BJ (cell line): Measurements from ENCODE around the gene KCNT2. TPM values are rescaled to one million over a fixed set of nuclear protein-coding genes. Genes with fewer than 3 reads are reported as not detected.

Experiments
- CTCF ChIA-PET: fragments of 350-600 bp; formaldehyde crosslinking; extraction: SDS; loops from one replicate; lab custom pipeline; 2021; ENCODE audit warnings: antibody characterized with exemption, inconsistent platforms; lab: Yijun Ruan, JAX
- POLR2A ChIA-PET: fragments of 300-600 bp; sonication (Branson Sonifier 250); formaldehyde crosslinking; extraction: SDS; loops from one replicate; lab custom pipeline; 2021; ENCODE audit warnings: antibody characterized with exemption; lab: Charles Lee
- DNase-seq: peaks from one replicate; pipeline ENCODE4 v3.0.0-alpha.2; 2011; ENCODE audit warnings: low read depth
- H3K27me3 ChIP-seq: 2 replicates; pipeline ENCODE4 v1.6.0; 2011; ENCODE audit warnings: low read length; ENCODE audit not compliant: control insufficient read depth, insufficient read depth
- H3K36me3 ChIP-seq: 2 replicates; pipeline ENCODE4 v1.5.1; 2011; ENCODE audit warnings: low read length; ENCODE audit not compliant: control insufficient read depth, insufficient read depth
- H3K4me3 ChIP-seq: 2 replicates; pipeline ENCODE4 v1.5.1; 2011; ENCODE audit warnings: low read depth, mild to moderate bottlenecking, control low read depth, low read length
- CTCF ChIP-seq: IDR thresholded peaks from 2 replicates; pipeline ENCODE4 v1.5.1; 2011; ENCODE audit warnings: low read depth, mild to moderate bottlenecking, control low read depth, inconsistent platforms, low read length, moderate library complexity; ENCODE audit not compliant: insufficient read depth
- polyA plus RNA-seq: library from polyadenylated mRNA; depleted of rRNA; stranded (reverse); fragments of >200 nt; gene quantifications from 2 replicates; pipeline ENCODE4 v1.2.3, GENCODE V29; 2011; rRNA removed
- small RNA-seq: library from RNA; depleted of rRNA; stranded (forward); fragments of <200 nt; gene quantifications from one replicate; pipeline ENCODE3, GENCODE V24; 2012; ENCODE audit warnings: low replicate concordance, low read depth; ENCODE audit not compliant: insufficient read length

KCNT2 gene
- polyA plus RNA-seq, 1 experiment = 0.66 TPM

DNA sequence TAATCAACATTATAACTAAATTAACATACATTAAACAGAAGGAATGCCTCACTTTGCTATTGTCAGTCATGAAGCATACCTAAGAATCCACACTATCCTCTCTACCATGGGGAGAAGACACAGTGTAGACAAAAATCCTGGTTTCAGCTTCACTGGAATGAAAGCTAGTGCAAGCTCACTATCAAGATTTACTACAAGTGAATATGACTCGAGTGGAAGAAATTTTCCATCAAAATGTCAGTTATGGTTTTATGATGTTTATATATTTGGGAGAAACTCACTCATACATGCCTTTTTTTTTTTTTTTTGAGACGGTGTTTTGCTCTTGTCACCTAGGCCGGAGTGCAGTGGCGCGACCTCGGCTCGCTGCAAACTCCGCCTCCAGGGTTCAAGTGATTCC, 424.3 kb downstream of the KCNT2 start:
- DNase-seq = no peak
- CTCF ChIA-PET = no interaction called here
- Histone ChIP-seq H3K36me3 (no peaks in the 10 kb centered on the region), H3K27me3 (no peaks in the 10 kb centered on the region), H3K4me3 (no peak overlapping the region)
- POLR2A ChIA-PET = no interaction called here
- TF ChIP-seq CTCF = no peak

DNA sequence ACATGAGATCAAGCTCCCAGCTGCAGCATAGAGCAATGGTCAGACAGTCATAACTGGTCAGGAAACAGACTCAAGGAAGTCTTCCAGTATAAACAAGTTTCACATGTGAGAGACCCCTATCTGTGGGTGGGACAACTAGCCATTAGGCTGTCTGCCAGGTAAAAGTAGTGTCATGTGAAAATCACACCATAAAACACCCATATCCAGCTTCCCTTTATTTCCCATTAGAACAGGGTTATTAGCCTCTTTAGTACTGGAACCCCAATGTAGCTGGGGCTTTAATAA, 426.7 kb downstream of the KCNT2 start:
- POLR2A ChIA-PET = no interaction called here
- Histone ChIP-seq H3K27me3 (no peaks in the 10 kb centered on the region), H3K4me3 (no peak overlapping the region), H3K36me3 (no peaks in the 10 kb centered on the region)
- CTCF ChIA-PET = interaction anchor here (0.6 to 2.1 kb wide), 4 partner anchors 33 to 1252 kb away, joined by 3 to 4 read pairs (median 4); no protein-coding TSS in a partner anchor
- no peak for TF ChIP-seq CTCF
- no peak for DNase-seq

- no peak for TF ChIP-seq CTCF
- POLR2A ChIA-PET = no interaction called here
- CTCF ChIA-PET = interaction anchor here (0.6 to 1.5 kb wide), 2 partner anchors 35 to 481 kb away, joined by 3 to 4 read pairs; no protein-coding TSS in a partner anchor
Observed at GRCh38 chr1:196180847-196181593, 427.2 kb downstream of the KCNT2 start.

GRCh38 chr1:196178083-196178635, 430.1 kb downstream of the KCNT2 start:
- Histone ChIP-seq H3K27me3 (no peaks in the 10 kb centered on the region), H3K36me3 (no peaks in the 10 kb centered on the region), H3K4me3 (no peak overlapping the region)
- TF ChIP-seq CTCF = no peak
- ChIA-PET POLR2A (no interaction called here), CTCF (interaction anchor here (0.6 to 1.6 kb wide), 2 partner anchors 17 to 469 kb away, joined by 3 to 4 read pairs; no protein-coding TSS in a partner anchor)
- no peak for DNase-seq

More at GRCh38 chr1:196180847-196181593, 427.2 kb downstream of the KCNT2 start:
- H3K36me3 ChIP-seq = no peaks in the 10 kb centered on the region
- H3K4me3 ChIP-seq = no peak overlapping the region
- DNase-seq = peak; percentile 86
- no peaks in the 10 kb centered on the region for H3K27me3 ChIP-seq

Small RNAs within 50 kb of the gene (small RNA-seq; reads per million reads assigned to genes)
- not detected for gene MIR4735

Other genes with a start within 250 kb of the KCNT2 start
- 13.6 and 30.0 TPM in 2 replicates for gene CFH, start 43.6 kb upstream of the KCNT2 start, polyA plus RNA-seq
- gene CFHR3, start 166.4 kb upstream of the KCNT2 start, polyA plus RNA-seq = not detected in 2 replicates
- gene CFHR1, start 211.3 kb upstream of the KCNT2 start, polyA plus RNA-seq = 0.26 and 0.33 TPM in 2 replicates